Activated CD4-positive, alpha-beta T cell treated with anti-CD3 and anti-CD28 coated beads, Interleukin-2, Interleukin-6, amounts not matched to agents 100 ng/mL and 50 ng/mL, durations not matched to agents 16 hours and 8 hours (primary cell): ENCODE measurements around the gene ZNF814.
"Not testable (repeated sequence)": the region's sequence is repeated elsewhere in the genome, so short reads cannot be mapped to it uniquely, and the experiment has no call there.

Source experiments
- DNase-seq: peaks from one replicate; pipeline ENCODE4 v3.0.0-alpha.2; 2020

The ZNF814 gene

DNA sequence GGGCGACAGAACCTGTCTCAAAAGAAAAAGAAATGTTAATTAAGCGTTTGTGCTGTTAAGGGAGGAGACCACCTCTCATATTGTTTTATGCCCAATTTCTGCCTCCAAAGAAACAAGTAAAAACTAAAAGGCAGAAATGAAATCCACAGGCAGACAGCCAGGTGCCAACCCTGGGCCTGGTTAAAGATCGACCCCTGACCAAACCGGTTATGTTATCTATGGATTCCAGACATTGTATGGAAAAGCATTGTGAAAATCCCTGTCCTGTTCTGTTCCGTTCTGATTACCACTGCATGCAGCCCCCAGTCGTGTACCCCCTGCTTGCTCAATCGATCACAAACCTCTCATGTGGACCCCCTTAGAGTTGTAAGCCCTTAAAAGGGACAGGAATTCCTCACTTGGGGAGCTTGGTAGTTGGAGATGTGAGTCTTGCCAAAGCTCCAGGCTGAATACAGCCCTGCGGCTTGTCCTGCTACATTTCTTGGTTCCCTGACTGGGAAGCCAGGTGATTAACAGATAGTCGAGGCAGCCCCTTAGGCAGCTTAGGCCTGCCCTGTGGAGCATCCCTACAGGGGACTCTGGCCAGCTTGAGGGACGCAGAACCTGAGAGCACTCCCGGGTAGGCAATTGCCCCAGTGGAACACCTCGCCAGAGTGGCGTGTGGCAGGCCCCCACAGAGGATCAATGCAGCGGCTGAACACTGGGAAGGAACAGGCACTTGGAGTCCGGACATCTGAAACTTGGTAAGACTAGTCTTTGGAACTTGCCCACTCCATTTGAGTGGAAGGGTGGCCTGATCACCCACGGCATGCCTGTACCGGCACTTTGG, 73.4 kb downstream of the ZNF814 start:
- no peak for DNase-seq

DNA sequence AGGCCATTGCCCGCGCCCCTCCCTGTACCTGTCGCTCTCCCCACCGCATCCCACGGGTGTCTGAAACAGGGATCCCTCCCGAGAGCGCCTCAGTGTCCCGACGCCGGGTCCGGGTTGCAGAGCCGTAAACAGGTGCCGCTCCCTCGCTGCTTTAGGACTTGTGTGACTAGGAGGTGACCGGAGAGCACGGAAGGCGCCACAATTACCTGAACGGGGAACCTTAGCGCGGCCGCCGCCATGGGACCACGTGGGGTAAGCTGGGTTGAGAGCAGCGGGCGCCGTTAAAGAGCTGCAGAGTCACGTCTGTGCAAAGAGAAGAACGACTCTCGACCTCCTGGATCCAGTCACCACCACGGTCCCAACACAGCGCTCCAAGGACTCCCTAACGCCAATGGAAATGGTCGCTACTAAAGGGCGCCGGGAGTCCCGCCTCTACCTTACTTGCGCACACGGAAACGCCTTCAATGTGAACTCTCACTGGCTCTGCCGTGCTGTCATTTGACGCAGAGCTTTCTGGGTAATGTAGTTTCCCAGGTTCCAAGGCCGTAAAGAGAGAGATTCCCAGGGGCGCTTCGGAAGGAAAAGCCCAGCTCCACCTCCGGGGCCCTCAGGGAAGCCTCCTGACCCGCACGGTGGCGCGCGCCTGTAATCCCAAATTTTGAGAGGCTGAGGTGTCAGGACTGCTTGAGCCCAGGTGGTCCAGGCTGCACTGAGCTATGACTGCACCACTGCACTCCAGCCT, 74.2 kb downstream of the ZNF814 start, which contains the start of gene ZNF552:
Gene ZNF552 (minus strand): TSS at position 409 of the 742 bp plus-strand sequence. CDS start 170 bp downstream, at position 239.
- peak; percentile 87 for DNase-seq

GRCh38 chr19:57813919-57814504, 74.8 kb downstream of the ZNF814 start:
- no peak for DNase-seq

DNA sequence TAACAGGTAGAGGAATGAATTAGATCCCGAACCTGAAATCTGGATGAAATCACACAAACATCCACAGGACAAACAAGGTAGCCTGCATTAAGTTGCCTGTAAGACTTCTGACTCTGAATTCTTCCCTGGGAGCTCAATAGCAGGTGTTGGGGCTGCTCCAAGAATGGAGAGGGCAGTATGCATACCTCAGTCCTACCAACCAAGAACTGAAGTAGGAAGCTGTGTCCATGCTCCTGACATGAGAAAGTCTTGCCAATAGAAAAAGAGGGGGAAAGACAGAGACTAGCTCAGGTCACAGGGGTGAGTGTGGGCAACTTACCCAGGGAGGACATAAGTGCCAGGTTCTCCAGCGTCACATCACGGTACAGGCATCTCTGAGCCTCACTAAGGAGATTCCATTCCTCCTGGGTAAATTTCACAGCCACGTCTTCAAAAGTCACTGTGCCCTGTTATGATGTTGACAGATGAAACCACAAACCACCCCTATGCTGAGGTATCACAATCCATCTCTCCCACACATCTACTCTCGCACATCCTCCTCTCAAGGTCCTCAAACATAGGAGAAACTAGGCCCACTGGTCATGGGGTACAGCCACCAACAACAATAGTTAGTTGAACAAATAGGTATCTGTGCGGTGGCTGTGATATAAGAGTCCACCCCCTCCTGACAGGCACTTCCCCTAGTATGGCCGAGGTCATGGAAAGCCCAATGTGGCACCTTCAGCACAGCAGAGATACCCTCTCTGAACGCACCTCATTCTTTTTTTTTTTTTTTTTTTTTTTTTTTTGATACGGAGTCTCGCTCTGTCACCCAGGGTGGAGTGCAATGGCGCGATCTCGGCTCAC, 75.6 kb downstream of the ZNF814 start:
- DNase-seq: not testable (repeated sequence)

- DNase-seq: peak; percentile 27
These were observed 76.6 kb downstream of the ZNF814 start for GRCh38 chr19:57812226-57812625.

DNA sequence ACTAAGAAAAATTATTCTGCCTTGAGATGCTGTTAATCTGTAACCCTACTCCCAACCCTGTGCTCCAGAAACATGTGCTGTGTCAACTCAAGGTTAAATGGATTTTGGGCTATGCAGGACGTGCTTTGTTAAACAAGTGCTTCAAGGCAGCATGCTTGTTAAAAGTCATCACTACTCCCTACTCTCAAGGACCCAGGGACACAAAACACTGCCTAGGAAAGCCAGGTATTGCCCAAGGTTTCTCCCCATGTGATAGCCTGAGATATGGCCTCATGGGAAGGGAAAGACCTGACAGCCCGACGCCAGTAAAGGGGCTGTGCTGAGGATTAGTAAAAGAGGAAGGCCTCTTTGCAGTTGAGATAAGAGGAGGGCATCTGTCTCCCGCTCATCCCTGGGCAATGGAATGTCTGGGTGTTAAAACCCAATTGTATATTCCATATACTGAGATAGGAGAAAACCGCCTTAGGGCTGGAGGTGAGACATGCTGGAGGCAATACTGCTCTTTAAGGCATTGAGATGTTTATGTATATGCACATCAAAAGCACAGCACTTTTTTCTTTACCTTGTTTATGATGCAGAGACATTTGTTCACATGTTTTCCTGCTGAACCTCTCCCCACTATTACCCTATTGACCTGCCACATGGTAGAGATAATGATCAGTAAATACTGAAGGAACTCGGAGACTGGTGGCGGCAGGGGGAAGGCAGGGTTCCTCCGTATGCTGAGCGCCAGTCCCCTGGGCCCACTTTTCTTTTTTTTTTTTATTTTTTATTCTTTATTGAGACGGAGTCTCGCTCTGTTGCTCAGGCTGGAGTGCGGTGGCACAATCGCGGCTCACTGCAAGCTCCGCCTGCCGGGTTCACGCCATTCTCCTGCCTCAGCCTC, 78.2 kb downstream of the ZNF814 start:
- DNase-seq: not testable (repeated sequence)

- no peak for DNase-seq
These were observed 81.3 kb downstream of the ZNF814 start for GRCh38 chr19:57807541-57807940.

- DNase-seq: no peak
These were observed 85.1 kb downstream of the ZNF814 start for GRCh38 chr19:57803594-57804325.

GRCh38 chr19:57803265-57803593, 85.6 kb downstream of the ZNF814 start:
- DNase-seq: no peak

DNA sequence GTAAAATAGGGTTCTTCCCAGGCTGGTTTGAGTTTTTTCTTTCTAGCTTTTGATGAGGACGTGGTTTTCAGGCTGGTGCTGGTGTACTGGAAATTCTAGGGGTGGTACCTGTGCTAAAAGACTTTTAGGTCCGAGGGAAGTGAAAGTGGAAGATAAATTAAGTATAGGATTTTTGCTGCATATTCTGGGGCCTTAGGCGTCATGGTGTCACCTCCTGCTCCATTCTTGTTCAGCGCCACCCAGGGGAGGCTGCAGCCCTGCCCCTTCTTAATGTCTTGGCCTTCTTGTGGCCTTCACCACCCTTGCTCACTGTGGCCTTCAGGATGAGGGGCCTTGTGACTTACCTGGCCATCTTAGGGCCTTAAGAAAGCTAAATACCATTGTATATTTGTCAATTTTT, 86.6 kb downstream of the ZNF814 start:
- DNase-seq: no peak

GRCh38 chr19:57800696-57801095, 88.1 kb downstream of the ZNF814 start:
- no peak for DNase-seq
